Head of caudate nucleus (tissue), 42 donors: ENCODE data around the gene CDH12.
"Not testable (repeated sequence)": the region's sequence is repeated elsewhere in the genome, so short reads cannot be mapped to it uniquely, and the experiment has no call there.

Experiments
- DNase-seq, 42 donors: peaks; one replicate each; pipeline versions ENCODE4 v3.0.0 to v3.0.0-alpha.2; 2020 to 2021; ENCODE audit warnings: mixed read lengths in 7 of 42
- intact Hi-C: fragments of 100-400 bp; cut with DNase I; formaldehyde crosslinking; loops from one replicate; pipeline ENCODE4 v1.15.0; 2022

The CDH12 gene

GRCh38 chr5:22245770-22246169 lies 607.4 kb downstream of the CDH12 start:
- intact Hi-C loops, result no loop called here
- no peak for DNase-seq

- DNase-seq, result no peak
- intact Hi-C loops, result no loop called here
Observed at GRCh38 chr5:22242532-22242931, 610.6 kb downstream of the CDH12 start.

GRCh38 chr5:22238047-22238446 lies 615.1 kb downstream of the CDH12 start:
- intact Hi-C loops, result no loop called here
- DNase-seq, result no peak

- DNase-seq, result no peak
- intact Hi-C loops, result no loop called here
Observed at GRCh38 chr5:22226423-22226822, 626.7 kb downstream of the CDH12 start.

- DNase-seq, result peak in 1 of 42 donors; percentile 7
- intact Hi-C loops, result no loop called here
Observed at GRCh38 chr5:22223079-22223478, 630.1 kb downstream of the CDH12 start.

GRCh38 chr5:22213703-22214495 lies 639.2 kb downstream of the CDH12 start:
- intact Hi-C loops, result not testable (repeated sequence)
- DNase-seq, result peak in 40 of 42 donors; percentile 14 to 71 (median 40)

GRCh38 chr5:22212254-22212991 lies 640.7 kb downstream of the CDH12 start:
- intact Hi-C loops, result not testable (repeated sequence)
- DNase-seq, result peak in 3 of 42 donors; percentile 5 to 23 (median 9)

GRCh38 chr5:22208463-22208862 lies 644.7 kb downstream of the CDH12 start:
- intact Hi-C loops, DNase-seq: not testable (repeated sequence)

- intact Hi-C loops, DNase-seq: not testable (repeated sequence)
Observed at GRCh38 chr5:22188651-22189050, 664.5 kb downstream of the CDH12 start.

GRCh38 chr5:22187632-22188228 lies 665.4 kb downstream of the CDH12 start:
- peak in 1 of 42 donors; percentile 8 for DNase-seq
- intact Hi-C loops, result not testable (repeated sequence)

- DNase-seq, intact Hi-C loops: not testable (repeated sequence)
Observed at GRCh38 chr5:22169226-22169625, 683.9 kb downstream of the CDH12 start.

- intact Hi-C loops, DNase-seq: not testable (repeated sequence)
Observed at GRCh38 chr5:22168704-22169103, 684.4 kb downstream of the CDH12 start.

- intact Hi-C loops, DNase-seq: not testable (repeated sequence)
Observed at GRCh38 chr5:22165931-22166330, 687.2 kb downstream of the CDH12 start.

- intact Hi-C loops, DNase-seq: not testable (repeated sequence)
Observed at GRCh38 chr5:22164910-22165748, 688.0 kb downstream of the CDH12 start.

GRCh38 chr5:22156953-22157352 lies 696.2 kb downstream of the CDH12 start:
- intact Hi-C loops, DNase-seq: not testable (repeated sequence)

GRCh38 chr5:22154779-22155178 lies 698.4 kb downstream of the CDH12 start:
- intact Hi-C loops, DNase-seq: not testable (repeated sequence)

GRCh38 chr5:22151801-22152200 lies 701.3 kb downstream of the CDH12 start:
- intact Hi-C loops, DNase-seq: not testable (repeated sequence)

GRCh38 chr5:22140418-22140817 lies 712.7 kb downstream of the CDH12 start:
- DNase-seq, intact Hi-C loops: not testable (repeated sequence)
